GM23338 (cell line): Measurements from ENCODE around the gene FIGN. TPM values are rescaled to one million over a fixed set of nuclear protein-coding genes. Genes with fewer than 3 reads are reported as not detected.

Experiments
- ATAC-seq: fragments of 200-7000 bp; cut with Tn5 transposase; 3 replicates; pipeline ENCODE4 v1.9.1; 2020
- DNase-seq: peaks from one replicate; pipeline ENCODE4 v3.0.0-alpha.2; 2015; ENCODE audit warnings: low spot score
- H2AFZ ChIP-seq: fragments of 200-600 bp; sonication (generic); 2 replicates; pipeline ENCODE4 v1.8.0; 2016; ENCODE audit warnings: antibody characterized with exemption, mild to moderate bottlenecking, moderate library complexity
- H3F3A ChIP-seq: fragments of 200-600 bp; sonication (generic); replicated peaks from 2 replicates; pipeline ENCODE4 v1.8.0; 2017; ENCODE audit warnings: antibody characterized with exemption, mixed run types, low read depth
- H3K27ac ChIP-seq: fragments of 200-600 bp; sonication (generic); 2 replicates; pipeline ENCODE4 v1.6.1; 2016; ENCODE audit warnings: low read depth
- H3K27me3 ChIP-seq: fragments of 200-600 bp; sonication (generic); 2 replicates; pipeline ENCODE4 v1.8.0; 2016; ENCODE audit warnings: mild to moderate bottlenecking, mixed run types, moderate library complexity; ENCODE audit not compliant: insufficient read depth
- H3K36me3 ChIP-seq: fragments of 200-600 bp; sonication (generic); 2 replicates; pipeline ENCODE4 v1.8.0; 2016; ENCODE audit warnings: mild to moderate bottlenecking; ENCODE audit not compliant: insufficient read depth
- H3K4me1 ChIP-seq: fragments of 200-600 bp; sonication (generic); 2 replicates; pipeline ENCODE4 v1.8.0; 2016; ENCODE audit warnings: mild to moderate bottlenecking, moderate library complexity; ENCODE audit not compliant: insufficient read depth
- H3K4me2 ChIP-seq: fragments of 200-600 bp; sonication (generic); 2 replicates; pipeline ENCODE4 v1.7.1; 2017; ENCODE audit warnings: mixed run types
- H3K4me3 ChIP-seq: fragments of 200-600 bp; sonication (generic); 2 replicates; pipeline ENCODE4 v1.6.1; 2016; ENCODE audit warnings: mixed run types
- H3K79me2 ChIP-seq: fragments of 200-600 bp; sonication (generic); replicated peaks from 2 replicates; pipeline ENCODE4 v1.8.0; 2017; ENCODE audit warnings: mild to moderate bottlenecking; ENCODE audit not compliant: insufficient read depth
- H3K9me2 ChIP-seq: fragments of 200-600 bp; sonication (generic); 2 replicates; pipeline ENCODE4 v1.8.0; 2017; ENCODE audit not compliant: insufficient read depth
- H4K20me1 ChIP-seq: fragments of 200-600 bp; sonication (generic); replicated peaks from 2 replicates; pipeline ENCODE4 v1.8.0; 2017; ENCODE audit warnings: mild to moderate bottlenecking; ENCODE audit not compliant: insufficient read depth
- H3K27ac Mint-ChIP-seq: 2 replicates; pipeline ENCODE4 v1.8.0; 2020; ENCODE audit warnings: inconsistent platforms, mild to moderate bottlenecking, moderate library complexity, mixed read lengths
- H3K27me3 Mint-ChIP-seq: 3 replicates; pipeline ENCODE4 v1.8.0; 2022; ENCODE audit warnings: low read depth, mild to moderate bottlenecking, moderate library complexity, mixed read lengths, inconsistent platforms; ENCODE audit not compliant: insufficient read depth, poor library complexity
- H3K36me3 Mint-ChIP-seq: 3 replicates; pipeline ENCODE4 v1.8.0; 2021; ENCODE audit warnings: low read depth, mild to moderate bottlenecking, inconsistent platforms, moderate library complexity, mixed read lengths
- H3K4me1 Mint-ChIP-seq: 3 replicates; pipeline ENCODE4 v1.8.0; 2020; ENCODE audit warnings: mild to moderate bottlenecking, inconsistent platforms, mixed read lengths
- H3K4me3 Mint-ChIP-seq: 3 replicates; pipeline ENCODE4 v1.8.0; 2021; ENCODE audit warnings: moderate library complexity, mild to moderate bottlenecking, inconsistent platforms, mixed read lengths
- H3K9me3 Mint-ChIP-seq: 3 replicates; pipeline ENCODE4 v1.8.0; 2020; ENCODE audit warnings: moderate library complexity, mild to moderate bottlenecking, inconsistent platforms, mixed read lengths
- CREB1 ChIP-seq: fragments of 250-450 bp; sonication (Bioruptor Pico); IDR thresholded peaks from 2 replicates; pipeline ENCODE4 v1.5.0; 2020; ENCODE audit warnings: low read depth, mild to moderate bottlenecking, moderate library complexity
- CTCF ChIP-seq, 2 experiments: fragments of 200-600 bp in 1 of 2; sonication (generic) in 1 of 2; conservative IDR thresholded peaks; 2 replicates each; pipeline versions ENCODE4 v1.5.1 to v1.6.1; 2016 to 2017; ENCODE audit warnings: antibody characterized with exemption in 2 of 2, low read depth in 2 of 2, mild to moderate bottlenecking in 2 of 2, moderate library complexity in 1 of 2
- ETS1 ChIP-seq: IDR thresholded peaks from 2 replicates; pipeline ENCODE4 v1.6.1; 2016; ENCODE audit warnings: antibody characterized with exemption
- EZH2 ChIP-seq: fragments of 200-600 bp; sonication (generic); IDR thresholded peaks from one replicate; pipeline ENCODE4 v1.8.0; 2017; ENCODE audit warnings: antibody characterized with exemption, mild to moderate bottlenecking, low read depth; ENCODE audit not compliant: unreplicated experiment
- EZH2phosphoT487 ChIP-seq: fragments of 200-600 bp; sonication (generic); IDR thresholded peaks from one replicate; pipeline ENCODE4 v1.8.1; 2018; ENCODE audit warnings: antibody characterized with exemption; ENCODE audit not compliant: unreplicated experiment
- JUNB ChIP-seq: IDR thresholded peaks from one replicate; pipeline ENCODE4 v1.6.1; 2016; ENCODE audit warnings: antibody characterized with exemption; ENCODE audit not compliant: unreplicated experiment
- NANOG ChIP-seq: IDR thresholded peaks from 2 replicates; pipeline ENCODE4 v1.6.1; 2016; ENCODE audit warnings: antibody characterized with exemption, borderline replicate concordance
- POLR2AphosphoS5 ChIP-seq: IDR thresholded peaks from 2 replicates; pipeline ENCODE4 v1.6.1; 2016; ENCODE audit warnings: antibody characterized with exemption, low read depth
- ZNF114 ChIP-seq: fragments of 250-450 bp; sonication (Bioruptor Pico); IDR thresholded peaks from 2 replicates; pipeline ENCODE4 v1.5.0; 2020; ENCODE audit warnings: mild to moderate bottlenecking, moderate library complexity
- ZNF331 ChIP-seq: fragments of 250-450 bp; sonication (Bioruptor Pico); IDR thresholded peaks from 2 replicates; pipeline ENCODE4 v1.5.0; 2020; ENCODE audit warnings: low read depth, mild to moderate bottlenecking, moderate library complexity
- polyA plus RNA-seq: library from polyadenylated mRNA; unstranded; fragments of >200 nt; fragmentation: Nextera tagmentation; extraction: Ambion mirVana; gene quantifications from 2 replicates; pipeline ENCODE4 v1.2.1, GENCODE V29; 2016
- total RNA-seq: library from RNA; depleted of rRNA; stranded (reverse); fragments of >200 nt; shearing (Covaris generic); gene quantifications from 2 replicates; pipeline ENCODE4 v1.2.3, GENCODE V29; 2014
- TF ChIP-seq, protein P1 (sequence below): IDR thresholded peaks from one replicate; pipeline ENCODE4 v1.6.1; 2018; ENCODE audit warnings: antibody characterized with exemption; ENCODE audit not compliant: unreplicated experiment

FIGN gene
- total and polyA plus RNA-seq, 2 experiments from 2014 or later: 17.2 to 23.6 TPM

- H3K27me3 Mint-ChIP-seq: no peaks in the 10 kb centered on the region
- no peak overlapping the region for H2AFZ ChIP-seq
- H3K27ac ChIP-seq: no peak overlapping the region
- no peaks in the 10 kb centered on the region for H3K9me2 ChIP-seq
- H3K79me2 ChIP-seq: peaks cover 10% of the 10 kb centered on the region; the same call in 1 of the 2 replicates
- no peak for ATAC-seq
- H4K20me1 ChIP-seq: 0 out of 2 replicates have a peak, but pooled peaks cover 3% of the 10 kb centered on the region
- no peak overlapping the region for H3K4me3 ChIP-seq
- H3K27me3 ChIP-seq: no peaks in the 10 kb centered on the region
- no peak overlapping the region for H3K4me2 ChIP-seq
- H3K9me3 Mint-ChIP-seq: no peaks in the 10 kb centered on the region
- H3K27ac Mint-ChIP-seq: no peak overlapping the region
- no peaks in the 10 kb centered on the region for H3F3A ChIP-seq
- no peaks in the 10 kb centered on the region for H3K36me3 ChIP-seq
- no peaks in the 10 kb centered on the region for H3K36me3 Mint-ChIP-seq
- peaks cover 24% of the 10 kb centered on the region for H3K4me1 ChIP-seq
- TF ChIP-seq, protein P1, sequence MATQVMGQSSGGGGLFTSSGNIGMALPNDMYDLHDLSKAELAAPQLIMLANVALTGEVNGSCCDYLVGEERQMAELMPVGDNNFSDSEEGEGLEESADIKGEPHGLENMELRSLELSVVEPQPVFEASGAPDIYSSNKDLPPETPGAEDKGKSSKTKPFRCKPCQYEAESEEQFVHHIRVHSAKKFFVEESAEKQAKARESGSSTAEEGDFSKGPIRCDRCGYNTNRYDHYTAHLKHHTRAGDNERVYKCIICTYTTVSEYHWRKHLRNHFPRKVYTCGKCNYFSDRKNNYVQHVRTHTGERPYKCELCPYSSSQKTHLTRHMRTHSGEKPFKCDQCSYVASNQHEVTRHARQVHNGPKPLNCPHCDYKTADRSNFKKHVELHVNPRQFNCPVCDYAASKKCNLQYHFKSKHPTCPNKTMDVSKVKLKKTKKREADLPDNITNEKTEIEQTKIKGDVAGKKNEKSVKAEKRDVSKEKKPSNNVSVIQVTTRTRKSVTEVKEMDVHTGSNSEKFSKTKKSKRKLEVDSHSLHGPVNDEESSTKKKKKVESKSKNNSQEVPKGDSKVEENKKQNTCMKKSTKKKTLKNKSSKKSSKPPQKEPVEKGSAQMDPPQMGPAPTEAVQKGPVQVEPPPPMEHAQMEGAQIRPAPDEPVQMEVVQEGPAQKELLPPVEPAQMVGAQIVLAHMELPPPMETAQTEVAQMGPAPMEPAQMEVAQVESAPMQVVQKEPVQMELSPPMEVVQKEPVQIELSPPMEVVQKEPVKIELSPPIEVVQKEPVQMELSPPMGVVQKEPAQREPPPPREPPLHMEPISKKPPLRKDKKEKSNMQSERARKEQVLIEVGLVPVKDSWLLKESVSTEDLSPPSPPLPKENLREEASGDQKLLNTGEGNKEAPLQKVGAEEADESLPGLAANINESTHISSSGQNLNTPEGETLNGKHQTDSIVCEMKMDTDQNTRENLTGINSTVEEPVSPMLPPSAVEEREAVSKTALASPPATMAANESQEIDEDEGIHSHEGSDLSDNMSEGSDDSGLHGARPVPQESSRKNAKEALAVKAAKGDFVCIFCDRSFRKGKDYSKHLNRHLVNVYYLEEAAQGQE: no peak
- no peak for TF ChIP-seq EZH2
- H3K4me3 Mint-ChIP-seq: no peak overlapping the region
- DNase-seq: no peak
- peaks cover 45% of the 10 kb centered on the region for H3K4me1 Mint-ChIP-seq
Measured at GRCh38 chr2:163617517-163617916, 118.3 kb downstream of the FIGN start.

DNA sequence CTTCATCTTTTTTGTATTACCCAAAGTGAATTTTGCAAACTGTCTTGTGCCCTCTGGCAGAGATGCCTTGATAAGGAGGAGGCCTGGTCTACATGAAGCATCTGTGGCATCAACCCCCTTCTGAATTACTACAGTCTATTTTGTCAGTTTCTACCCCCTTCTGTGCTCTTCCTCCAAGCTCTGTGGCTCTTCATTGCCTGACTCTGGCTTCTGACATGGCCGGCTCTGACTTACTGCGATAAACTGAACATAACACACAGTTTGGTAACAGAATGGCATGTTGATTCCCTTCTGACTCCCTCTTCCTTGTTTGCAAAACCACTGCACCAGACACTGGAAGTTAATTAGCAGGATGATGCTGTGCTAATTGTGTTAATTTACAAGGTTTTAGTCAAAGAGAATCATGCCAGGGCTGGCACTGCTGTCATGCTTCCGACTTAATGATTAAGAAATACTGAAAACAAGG is 122.5 kb downstream of the FIGN start:
- Mint-ChIP-seq H3K4me3 (no peak overlapping the region), H3K27me3 (no peaks in the 10 kb centered on the region), H3K36me3 (peaks cover 18% of the 10 kb centered on the region; the same call in 2 of the 3 replicates), H3K9me3 (no peaks in the 10 kb centered on the region), H3K27ac (0 out of 2 replicates have a peak overlapping the region, but pooled peaks have one; percentile 10), H3K4me1 (peaks cover 15% of the 10 kb centered on the region)
- Histone ChIP-seq H3K9me2 (no peaks in the 10 kb centered on the region), H3K27me3 (no peaks in the 10 kb centered on the region), H3K79me2 (no peaks in the 10 kb centered on the region; the same call in 1 of the 2 replicates), H4K20me1 (0 out of 2 replicates have a peak, but pooled peaks cover 3% of the 10 kb centered on the region), H2AFZ (no peak overlapping the region), H3K4me2 (0 out of 2 replicates have a peak overlapping the region, but pooled peaks have one; percentile 20), H3K27ac (no peak overlapping the region), H3F3A (no peaks in the 10 kb centered on the region), H3K36me3 (no peaks in the 10 kb centered on the region), H3K4me1 (0 out of 2 replicates have a peak, but pooled peaks cover 5% of the 10 kb centered on the region), H3K4me3 (no peak overlapping the region)
- no peak for ATAC-seq
- no peak for DNase-seq
- TF ChIP-seq ZNF114 (CRISPR knock-in tag): no peak
- TF ChIP-seq NANOG: no peak
- no peak for TF ChIP-seq CTCF (conservative IDR thresholded peaks at IDR 0.05; ENCODE audit: low read depth in 2 of 2)
- TF ChIP-seq EZH2phosphoT487: no peak
- TF ChIP-seq EZH2: no peak
- no peak for TF ChIP-seq CREB1 (CRISPR knock-in tag)
- TF ChIP-seq ZNF331: no peak
- no peak for TF ChIP-seq ETS1
- TF ChIP-seq, protein P1: no peak
- no peak for TF ChIP-seq JUNB
- no peak for TF ChIP-seq POLR2AphosphoS5
